Skin epidermis (tissue), 12 donors: ENCODE data around the gene DNAJC7.
A peak's percentile ranks its signal among the peaks of the same experiment; 100 is the strongest.

Experiments used
- H3K27ac ChIP-seq, 21 experiments: fragments of 200-600 bp; sonication (generic) in 11 of 21; one replicate each; pipeline ENCODE4 v1.5.0; 2020; ENCODE audit warnings: mild to moderate bottlenecking in 3 of 21, inconsistent platforms in 2 of 21, moderate library complexity in 2 of 21
- H3K4me3 ChIP-seq, 7 experiments: fragments of 200-600 bp; sonication (generic) in 2 of 7; one replicate each; pipeline ENCODE4 v1.5.0; 2020; ENCODE audit warnings: inconsistent platforms in 2 of 7, mild to moderate bottlenecking in 2 of 7, moderate library complexity in 1 of 7

The DNAJC7 gene, protein sequence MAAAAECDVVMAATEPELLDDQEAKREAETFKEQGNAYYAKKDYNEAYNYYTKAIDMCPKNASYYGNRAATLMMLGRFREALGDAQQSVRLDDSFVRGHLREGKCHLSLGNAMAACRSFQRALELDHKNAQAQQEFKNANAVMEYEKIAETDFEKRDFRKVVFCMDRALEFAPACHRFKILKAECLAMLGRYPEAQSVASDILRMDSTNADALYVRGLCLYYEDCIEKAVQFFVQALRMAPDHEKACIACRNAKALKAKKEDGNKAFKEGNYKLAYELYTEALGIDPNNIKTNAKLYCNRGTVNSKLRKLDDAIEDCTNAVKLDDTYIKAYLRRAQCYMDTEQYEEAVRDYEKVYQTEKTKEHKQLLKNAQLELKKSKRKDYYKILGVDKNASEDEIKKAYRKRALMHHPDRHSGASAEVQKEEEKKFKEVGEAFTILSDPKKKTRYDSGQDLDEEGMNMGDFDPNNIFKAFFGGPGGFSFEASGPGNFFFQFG

DNA sequence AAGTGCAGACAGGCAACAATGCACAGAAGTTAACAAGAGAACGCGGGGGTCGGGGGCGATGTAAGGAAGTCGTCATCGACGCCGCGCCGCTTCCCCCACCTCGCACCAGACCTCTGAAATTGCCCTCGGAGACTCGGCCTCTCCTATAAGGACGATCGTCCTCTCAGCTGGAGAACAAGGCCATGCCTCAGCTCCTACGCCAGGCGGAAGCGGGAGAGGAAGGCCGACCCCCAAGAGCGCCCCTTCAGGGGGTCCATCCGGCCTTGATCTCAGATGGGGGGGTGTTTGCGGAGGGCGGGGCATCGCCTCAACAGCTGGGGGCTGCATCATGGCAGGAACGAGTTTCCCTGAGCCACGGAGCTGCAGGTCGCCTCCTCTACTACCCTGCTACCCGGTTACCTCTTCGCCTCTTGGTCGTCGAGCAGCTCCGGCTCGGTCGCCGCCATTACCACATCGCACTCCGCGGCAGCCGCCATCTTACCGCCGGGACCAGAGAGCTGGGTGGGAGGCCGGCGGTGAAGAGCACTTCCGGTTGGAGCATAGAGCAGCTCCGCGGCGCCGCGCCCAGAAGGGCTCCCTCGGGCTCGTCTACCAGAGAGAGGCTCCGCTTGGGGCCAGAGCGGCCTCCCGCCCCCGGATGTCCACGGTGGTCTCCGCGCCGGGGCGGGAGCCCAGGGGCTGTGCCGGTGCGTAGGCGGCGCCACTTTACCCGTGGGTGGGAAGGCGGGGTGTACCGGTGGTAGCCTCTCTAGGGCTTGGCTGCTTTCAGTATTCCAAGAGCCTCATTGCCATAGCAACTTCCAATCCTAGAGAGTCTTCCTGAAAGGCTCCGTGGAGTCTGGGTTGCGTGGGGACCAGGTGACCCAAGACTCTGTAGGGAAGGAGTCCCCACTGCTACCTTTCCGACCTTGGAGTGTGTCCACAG lies at the start of gene DNAJC7:
DNAJC7 (minus strand) TSS at position 499 of the 925 bp plus-strand sequence; CDS start at position 476, 23 bp downstream.
- peak within 1 kb of the TSS; percentile 51 to 99 (median 94) for H3K27ac ChIP-seq

DNA sequence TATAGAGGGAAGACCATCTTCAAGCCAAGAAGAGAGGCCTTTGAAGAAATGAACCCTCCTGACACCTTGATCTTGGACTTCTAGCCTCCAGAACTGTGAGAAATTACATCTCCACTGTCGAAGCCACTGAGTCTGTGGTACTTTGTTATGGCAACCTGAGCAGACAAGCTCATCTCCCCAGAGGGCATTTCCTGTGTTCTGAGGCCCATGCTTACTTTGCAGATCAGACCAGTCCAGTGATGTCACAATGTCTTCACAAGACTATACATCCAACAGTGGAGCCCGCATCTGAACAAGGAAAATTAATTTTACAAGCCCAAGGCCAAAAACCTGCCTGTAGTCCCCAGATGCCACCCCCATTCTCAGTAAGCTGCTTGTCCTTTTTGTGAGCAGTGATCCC lies 48.0 kb upstream of the DNAJC7 start:
- no peak overlapping the region for H3K27ac ChIP-seq
- no peak overlapping the region for H3K4me3 ChIP-seq

More for the DNA sequence above, at the start of gene DNAJC7:
- H3K4me3 ChIP-seq: peak within 1 kb of the TSS; percentile 69 to 99 (median 94)

DNA sequence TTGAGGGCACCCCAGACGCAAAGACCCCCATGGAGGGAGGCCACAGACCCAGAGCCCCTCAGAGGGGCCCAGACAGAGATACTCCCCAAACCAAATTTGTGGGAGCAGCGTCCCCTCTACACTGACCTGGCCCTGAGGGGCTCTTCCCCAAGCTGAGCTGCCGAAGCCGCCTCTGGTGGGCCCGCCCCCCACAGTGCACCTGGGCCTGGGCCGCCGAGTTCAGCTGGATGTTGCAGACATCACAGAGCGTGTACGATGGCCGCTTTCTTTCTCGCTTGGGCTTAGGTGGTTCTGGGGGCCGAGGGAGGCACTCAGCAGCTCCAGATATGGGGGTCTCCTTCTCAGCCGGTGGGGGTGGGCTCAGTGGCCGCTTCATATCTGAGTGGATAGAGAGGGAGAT lies 45.4 kb upstream of the DNAJC7 start:
- Histone ChIP-seq H3K4me3 (no peak overlapping the region), H3K27ac (peak overlapping the region in 1 of 21 experiments; percentile 55)

- H3K4me3 ChIP-seq: no peak overlapping the region
- H3K27ac ChIP-seq: peak overlapping the region in 1 of 21 experiments; percentile 7
Observed at GRCh38 chr17:42061646-42062487, 44.6 kb upstream of the DNAJC7 start.

- no peak overlapping the region for H3K4me3 ChIP-seq
- no peak overlapping the region for H3K27ac ChIP-seq
Observed at GRCh38 chr17:42060231-42060630, 43.0 kb upstream of the DNAJC7 start.

GRCh38 chr17:42059815-42060214 lies 42.6 kb upstream of the DNAJC7 start:
- no peak overlapping the region for H3K27ac ChIP-seq
- no peak overlapping the region for H3K4me3 ChIP-seq

- no peak overlapping the region for H3K4me3 ChIP-seq
- no peak overlapping the region for H3K27ac ChIP-seq
Observed at GRCh38 chr17:42058063-42058462, 40.8 kb upstream of the DNAJC7 start.

- H3K4me3 ChIP-seq: no peak overlapping the region
- H3K27ac ChIP-seq: no peak overlapping the region
Observed at GRCh38 chr17:42056635-42057034, 39.4 kb upstream of the DNAJC7 start.

DNA sequence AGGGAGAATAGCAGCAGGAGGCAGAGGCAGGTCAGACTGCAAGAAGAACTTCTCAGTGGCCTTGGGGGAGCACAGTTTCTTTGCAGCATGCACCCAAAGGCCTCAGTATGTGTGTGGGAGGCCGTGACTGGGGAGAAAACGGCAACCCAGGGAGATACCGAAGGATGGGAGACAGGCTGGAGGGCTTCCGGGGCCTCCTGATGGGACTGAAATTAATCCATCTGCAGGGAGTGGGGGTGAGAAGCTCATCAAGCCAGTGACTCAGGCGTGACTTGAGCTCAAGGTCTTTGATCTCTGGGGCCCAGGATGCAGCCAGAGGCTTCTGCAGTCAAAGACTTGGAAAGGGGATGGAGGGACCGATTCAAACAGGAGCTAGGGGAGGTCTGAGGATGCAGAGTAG lies 38.3 kb upstream of the DNAJC7 start:
- Histone ChIP-seq H3K27ac (peak overlapping the region in 1 of 21 experiments; percentile 51), H3K4me3 (no peak overlapping the region)

GRCh38 chr17:42055027-42055426 lies 37.8 kb upstream of the DNAJC7 start:
- Histone ChIP-seq H3K27ac (peak overlapping the region in 1 of 21 experiments; percentile 51), H3K4me3 (no peak overlapping the region)

GRCh38 chr17:42053731-42054500 lies 36.7 kb upstream of the DNAJC7 start:
- H3K27ac ChIP-seq: no peak overlapping the region
- no peak overlapping the region for H3K4me3 ChIP-seq

DNA sequence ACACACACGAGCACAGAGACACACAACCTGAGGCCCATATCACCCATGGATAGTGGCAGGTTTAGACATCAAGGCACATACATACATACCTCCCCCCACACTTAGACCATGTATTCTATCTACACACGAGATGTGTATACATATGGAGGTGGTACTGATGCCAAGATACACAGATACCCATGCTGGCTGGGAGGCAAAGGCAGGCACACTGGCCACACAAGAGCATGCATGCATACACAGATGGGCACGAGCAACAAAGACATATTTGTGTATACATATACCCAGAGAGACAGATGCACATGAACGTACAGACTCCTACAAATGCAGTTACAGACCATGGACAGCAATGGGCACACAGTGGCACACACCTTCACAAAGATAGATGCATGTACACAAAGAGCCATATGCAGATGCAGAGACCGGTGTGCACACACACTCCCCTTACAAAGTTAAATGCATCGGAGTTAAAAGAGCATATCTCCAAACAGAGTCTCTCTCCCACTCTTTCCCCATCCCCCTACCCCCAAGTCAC lies 35.2 kb upstream of the DNAJC7 start:
- Histone ChIP-seq H3K27ac (no peak overlapping the region), H3K4me3 (no peak overlapping the region)

- H3K4me3 ChIP-seq: no peak overlapping the region
- no peak overlapping the region for H3K27ac ChIP-seq
Observed at GRCh38 chr17:42051645-42052044, 34.4 kb upstream of the DNAJC7 start.

DNA sequence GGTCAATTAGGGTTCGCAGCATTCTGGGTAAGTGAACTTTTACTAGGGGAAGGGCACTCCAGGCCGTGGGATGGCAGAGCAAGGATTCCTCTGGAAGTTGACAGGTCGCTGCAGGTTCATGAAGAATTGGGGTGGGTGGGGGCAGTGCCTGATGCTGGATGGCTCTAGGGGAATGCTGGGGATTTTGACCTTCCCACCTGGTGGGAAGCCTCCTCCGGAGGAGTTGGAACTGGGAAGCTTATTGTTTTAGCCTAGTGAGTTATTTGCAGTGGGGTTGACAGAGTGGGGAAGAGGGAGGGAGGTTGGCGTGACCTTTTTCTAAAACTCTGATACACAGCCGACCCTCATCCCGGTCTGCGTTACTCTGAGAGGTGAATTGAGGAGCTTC lies 33.8 kb upstream of the DNAJC7 start:
- H3K4me3 ChIP-seq: peak overlapping the region; percentile 47 to 73 (median 58)
- H3K27ac ChIP-seq: peak overlapping the region in 1 of 21 experiments; percentile 52

- peak within 1 kb of the TSS in 12 of 21 experiments; percentile 25 to 76 (median 66) for H3K27ac ChIP-seq
- peak within 1 kb of the TSS; percentile 47 to 73 (median 58) for H3K4me3 ChIP-seq
Observed at GRCh38 chr17:42050393-42051012, 33.3 kb upstream of the DNAJC7 start, which contains the start of gene C17orf113. Gene C17orf113, minus strand, starts transcription at chr17:42050601. Its CDS starts 7,225 bp downstream, at chr17:42043376.

- H3K4me3 ChIP-seq: peak overlapping the region; percentile 47 to 73 (median 58)
- peak overlapping the region in 12 of 21 experiments; percentile 25 to 76 (median 66) for H3K27ac ChIP-seq
Observed at GRCh38 chr17:42049834-42050392, 32.7 kb upstream of the DNAJC7 start.

DNA sequence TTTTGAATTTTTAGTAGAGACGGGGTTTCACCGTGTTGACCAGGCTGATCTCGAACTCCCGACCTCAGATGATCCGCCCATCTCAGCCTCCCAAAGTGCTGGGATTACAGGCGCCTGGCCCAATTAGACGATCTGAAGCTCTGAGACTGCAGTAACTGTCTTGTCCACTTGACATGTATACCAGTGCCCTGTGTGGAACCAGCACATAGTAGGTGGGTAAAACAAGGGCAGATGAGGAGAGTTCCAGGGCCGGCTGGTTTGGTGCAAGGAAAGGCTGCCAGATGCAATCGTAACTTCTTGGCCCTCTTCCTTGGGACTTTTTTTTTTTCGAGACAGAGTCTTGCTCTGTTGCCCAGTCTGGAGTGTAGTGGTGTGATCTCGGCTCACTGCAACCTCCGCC lies 30.1 kb upstream of the DNAJC7 start:
- H3K27ac ChIP-seq: no peak overlapping the region
- H3K4me3 ChIP-seq: no peak overlapping the region
